IMR-90 (cell line): ENCODE measurements around the gene ATP1B1. TPM values are rescaled to one million over a fixed set of nuclear protein-coding genes. Genes with fewer than 3 reads are reported as not detected.

ENCODE experiments used
- ATAC-seq: fragments of 200-7000 bp; cut with Tn5 transposase; 2 replicates; pipeline ENCODE4 v1.9.1; 2020; ENCODE audit warnings: low read depth, mild to moderate bottlenecking, moderate library complexity
- BruUV-seq: library from RNA; stranded (reverse); fragments of 400-500 nt; replicated peaks from 2 replicates; lab custom pipeline; 2021; lab: Mats Ljungman, UMichigan
- CTCF ChIA-PET: fragments of 300-600 bp; formaldehyde crosslinking; extraction: SDS; loops from one replicate; lab custom pipeline; 2021; ENCODE audit warnings: antibody characterized with exemption; lab: Yijun Ruan, JAX
- POLR2A ChIA-PET: fragments of 300-600 bp; sonication (Branson Sonifier 250); formaldehyde crosslinking; loops from one replicate; lab custom pipeline; 2022; ENCODE audit warnings: antibody characterized with exemption; ENCODE audit not compliant: unreplicated experiment; lab: Charles Lee
- DNase-seq: peaks from one replicate; pipeline ENCODE4 v3.0.0; 2013
- H2AFZ ChIP-seq: replicated peaks from 2 replicates; pipeline ENCODE3; 2013; ENCODE audit warnings: low read length, mild to moderate bottlenecking; ENCODE audit not compliant: poor library complexity
- H2AK5ac ChIP-seq: 2 replicates; pipeline ENCODE4 v1.6.1; 2013; ENCODE audit warnings: low read depth, low read length, inconsistent platforms
- H2AK9ac ChIP-seq: replicated peaks from 2 replicates; pipeline ENCODE3; 2013; ENCODE audit warnings: mild to moderate bottlenecking, low read depth, low read length, moderate library complexity; ENCODE audit not compliant: poor library complexity
- H2BK120ac ChIP-seq: 2 replicates; pipeline ENCODE4 v1.6.1; 2013; ENCODE audit warnings: low read depth, low read length, inconsistent platforms
- H2BK15ac ChIP-seq: 3 replicates; pipeline ENCODE4 v1.6.1; 2013; ENCODE audit warnings: low read depth, low read length, inconsistent platforms
- H2BK20ac ChIP-seq: 2 replicates; pipeline ENCODE4 v1.6.1; 2013; ENCODE audit warnings: low read depth, mild to moderate bottlenecking, inconsistent platforms, low read length, moderate library complexity
- H2BK5ac ChIP-seq: 2 replicates; pipeline ENCODE4 v1.6.1; 2013; ENCODE audit warnings: mild to moderate bottlenecking, low read depth, low read length, inconsistent platforms; ENCODE audit not compliant: poor library complexity, severe bottlenecking
- H3K14ac ChIP-seq: replicated peaks from 2 replicates; pipeline ENCODE4 v1.6.1; 2013; ENCODE audit warnings: low read depth, low read length, inconsistent platforms
- H3K18ac ChIP-seq: 2 replicates; pipeline ENCODE4 v1.6.1; 2013; ENCODE audit warnings: low read depth, low read length, control low read depth
- H3K23ac ChIP-seq: 2 replicates; pipeline ENCODE4 v1.6.1; 2013; ENCODE audit warnings: low read depth, low read length, inconsistent platforms
- H3K27ac ChIP-seq: 2 replicates; pipeline ENCODE4 v1.5.1; 2013; ENCODE audit warnings: mild to moderate bottlenecking, control low read depth, low read length; ENCODE audit not compliant: insufficient read depth
- H3K27me3 ChIP-seq: 2 replicates; pipeline ENCODE4 v1.6.1; 2013; ENCODE audit warnings: low read length; ENCODE audit not compliant: control insufficient read depth, insufficient read depth
- H3K36me3 ChIP-seq: 2 replicates; pipeline ENCODE4 v1.6.1; 2013; ENCODE audit warnings: low read length, mixed read lengths; ENCODE audit not compliant: control insufficient read depth, insufficient read depth
- H3K4ac ChIP-seq: 2 replicates; pipeline ENCODE4 v1.6.1; 2013; ENCODE audit warnings: low read depth, low read length, inconsistent platforms
- H3K4me1 ChIP-seq: 2 replicates; pipeline ENCODE4 v1.6.1; 2013; ENCODE audit warnings: low read length, mixed read lengths; ENCODE audit not compliant: control insufficient read depth, insufficient read depth
- H3K4me2 ChIP-seq: 2 replicates; pipeline ENCODE4 v1.6.1; 2013; ENCODE audit warnings: low read depth, mild to moderate bottlenecking, control low read depth, low read length, moderate library complexity
- H3K4me3 ChIP-seq: 2 replicates; pipeline ENCODE4 v1.5.1; 2013; ENCODE audit warnings: low read depth, mild to moderate bottlenecking, control low read depth, low read length, moderate library complexity; ENCODE audit not compliant: insufficient read depth
- H3K56ac ChIP-seq: 2 replicates; pipeline ENCODE4 v1.6.1; 2013; ENCODE audit warnings: low read length, inconsistent platforms; ENCODE audit not compliant: insufficient read depth; ENCODE audit errors: extremely low read depth
- H3K79me1 ChIP-seq, 2 experiments: 2 replicates each; pipeline ENCODE4 v1.6.1; 2013; ENCODE audit warnings: low read length in 2 of 2, inconsistent platforms in 1 of 2, low read depth in 1 of 2
- H3K9ac ChIP-seq: 2 replicates; pipeline ENCODE4 v1.6.1; 2013; ENCODE audit warnings: low read depth, low read length, control low read depth
- H3K9me1 ChIP-seq: 2 replicates; pipeline ENCODE4 v1.6.1; 2013; ENCODE audit warnings: low read length, inconsistent platforms; ENCODE audit not compliant: insufficient read depth
- H3K9me3 ChIP-seq: 2 replicates; pipeline ENCODE4 v1.6.1; 2013; ENCODE audit warnings: low read length; ENCODE audit not compliant: control insufficient read depth, insufficient read depth
- H4K20me1 ChIP-seq: 2 replicates; pipeline ENCODE4 v1.6.1; 2013; ENCODE audit warnings: low read length, inconsistent platforms; ENCODE audit not compliant: insufficient read depth
- H4K5ac ChIP-seq: 2 replicates; pipeline ENCODE4 v1.6.1; 2013; ENCODE audit warnings: mild to moderate bottlenecking, low read depth, low read length, control low read depth
- H4K8ac ChIP-seq, 2 experiments: 2 replicates each; pipeline ENCODE4 v1.6.1; 2013; ENCODE audit warnings: low read depth in 2 of 2, low read length in 2 of 2, control low read depth in 1 of 2, inconsistent platforms in 1 of 2
- H4K91ac ChIP-seq: 2 replicates; pipeline ENCODE4 v1.6.1; 2013; ENCODE audit warnings: low read depth, low read length, inconsistent platforms; ENCODE audit not compliant: insufficient read depth
- BHLHE40 ChIP-seq: fragments of 150-350 bp; IDR thresholded peaks from 2 replicates; pipeline ENCODE4 v1.6.1; 2016; ENCODE audit warnings: mild to moderate bottlenecking, low read depth, low read length
- CEBPB ChIP-seq: IDR thresholded peaks from 2 replicates; pipeline ENCODE4 v1.6.1; 2012; ENCODE audit warnings: low read depth, low read length, improper control_type of control experiment
- CHD1 ChIP-seq: IDR thresholded peaks from 2 replicates; pipeline ENCODE4 v1.6.1; 2012; ENCODE audit warnings: low read depth, low read length, improper control_type of control experiment
- FOS ChIP-seq: fragments of 150-350 bp; IDR thresholded peaks from 2 replicates; pipeline ENCODE4 v1.6.1; 2016; ENCODE audit warnings: low read depth, low read length
- MAFK ChIP-seq: IDR thresholded peaks from 2 replicates; pipeline ENCODE4 v1.6.1; 2012; ENCODE audit warnings: low read depth, low read length, improper control_type of control experiment
- MAZ ChIP-seq: IDR thresholded peaks from 2 replicates; pipeline ENCODE4 v1.6.1; 2012; ENCODE audit warnings: low read depth, mild to moderate bottlenecking, low read length, improper control_type of control experiment, moderate library complexity, borderline replicate concordance
- MXI1 ChIP-seq: IDR thresholded peaks from 2 replicates; pipeline ENCODE4 v1.6.1; 2012; ENCODE audit warnings: low read depth, mild to moderate bottlenecking, low read length, moderate library complexity, borderline replicate concordance
- NFE2L2 ChIP-seq: fragments of 150-350 bp; IDR thresholded peaks from 2 replicates; pipeline ENCODE4 v1.6.1; 2016; ENCODE audit warnings: low read depth, mild to moderate bottlenecking, low read length
- POLR2A ChIP-seq: IDR thresholded peaks from 2 replicates; pipeline ENCODE4 v1.6.1; 2012; ENCODE audit warnings: mild to moderate bottlenecking, low read depth, low read length
- RAD21 ChIP-seq: IDR thresholded peaks from 2 replicates; pipeline ENCODE4 v1.6.1; 2012; ENCODE audit warnings: low read length, improper control_type of control experiment
- RCOR1 ChIP-seq: IDR thresholded peaks from 2 replicates; pipeline ENCODE4 v1.6.1; 2012; ENCODE audit warnings: mild to moderate bottlenecking, low read length, improper control_type of control experiment; ENCODE audit not compliant: insufficient replicate concordance
- RFX5 ChIP-seq: IDR thresholded peaks from 2 replicates; pipeline ENCODE4 v1.8.0; 2012; ENCODE audit warnings: low read depth, mild to moderate bottlenecking, low read length, moderate library complexity
- SMC3 ChIP-seq: fragments of 150-350 bp; IDR thresholded peaks from 2 replicates; pipeline ENCODE4 v1.6.1; 2016; ENCODE audit warnings: low read depth, mild to moderate bottlenecking, antibody characterized with exemption, low read length, moderate library complexity
- WGBS, 2 experiments: methylation state at CpG; one replicate each; pipeline versions ENCODE4 v1.1.5 to v1.1.7; 2013; ENCODE audit warnings: missing lambda C conversion rate in 2 of 2; ENCODE audit not compliant: insufficient read length in 1 of 2; ENCODE audit errors: extremely low coverage in 2 of 2; 5-methylcytosine and 5-hydroxymethylcytosine counted together
- dilution Hi-C: fragments of 300-500 bp; cut with HindIII; formaldehyde crosslinking; loops from one replicate; pipeline ENCODE4 v1.14.3; 2018; ENCODE audit warnings: low sequenced_read_pairs; ENCODE audit not compliant: unreplicated experiment
- in situ Hi-C: fragments of 300-500 bp; cut with MboI; formaldehyde crosslinking; loops from 3 replicates; pipeline ENCODE4 v1.14.3; 2019; ENCODE audit warnings: low sequenced_read_pairs, inconsistent platforms, mixed read lengths
- intact Hi-C: fragments of 100-400 bp; cut with micrococcal nuclease; formaldehyde crosslinking; loops from 2 replicates; pipeline ENCODE4 v1.10.0; 2022
- polyA plus RNA-seq, 3 experiments: library from polyadenylated mRNA; depleted of rRNA; stranded (reverse); fragments of >200 nt; gene quantifications; 2 replicates each; pipeline ENCODE4 v1.2.3, GENCODE V29; 2012; ENCODE audit warnings: low replicate concordance in 1 of 3
- total RNA-seq: library from RNA; depleted of rRNA; stranded (reverse); fragments of >200 nt; gene quantifications from 2 replicates; pipeline ENCODE4 v1.2.3, GENCODE V29; 2012
- TF ChIP-seq, protein P1 (sequence below): fragments of 150-350 bp; IDR thresholded peaks from 2 replicates; pipeline ENCODE4 v1.6.1; 2016; ENCODE audit warnings: low read depth, mild to moderate bottlenecking, low read length, moderate library complexity, borderline replicate concordance

The ATP1B1 gene
- total and polyA plus RNA-seq, 2 of the 4 experiments (the other 2 are of a cell fraction) = 14.5 to 22.1 TPM

DNA sequence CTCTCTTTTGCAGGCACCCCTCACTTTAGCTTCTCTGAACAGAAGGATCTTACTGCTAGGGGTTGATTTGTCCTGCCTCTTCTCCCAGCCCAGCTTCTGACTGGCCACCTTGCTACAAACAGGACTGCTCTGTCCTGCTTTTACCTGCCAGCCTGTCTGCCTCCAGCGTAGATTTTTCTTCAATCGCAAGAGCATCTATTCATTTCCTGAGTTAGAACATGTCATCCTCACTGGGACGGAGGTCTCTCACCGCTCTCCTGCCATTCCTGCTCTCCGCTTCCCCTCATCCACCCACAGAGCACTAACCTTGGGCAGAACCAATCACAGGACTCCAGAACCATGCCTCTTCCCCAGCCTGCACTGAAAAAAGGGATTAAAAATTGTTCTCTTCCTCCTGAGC lies 3.5 kb upstream of the ATP1B1 start:
- H2AK5ac ChIP-seq = no peak overlapping the region
- H3K4me2 ChIP-seq = no peak overlapping the region
- H4K8ac ChIP-seq = no peak overlapping the region
- no peak overlapping the region for H4K5ac ChIP-seq
- no TSS peak for BruUV-seq
- H3K14ac ChIP-seq = no peak overlapping the region
- H3K4me3 ChIP-seq = no peak overlapping the region
- no peak overlapping the region for H2BK5ac ChIP-seq
- H3K79me1 ChIP-seq = peaks cover 9 to 11% of the 10 kb centered on the region in 2 experiments; a peak in 3 of 4 replicates
- no peak overlapping the region for H3K56ac ChIP-seq
- dilution Hi-C loops = no loop called here
- POLR2A ChIA-PET = no interaction called here
- H2BK120ac ChIP-seq = no peak overlapping the region; the same call in 1 of the 2 replicates
- 98% methylated on average over 5 of the region's 5 CpGs; no CpG with 5 or more reads in 1 of the 2 experiments for WGBS, 2 experiments
- H2BK15ac ChIP-seq = 0 out of 3 replicates have a peak overlapping the region, but pooled peaks have one; percentile 42
- peaks cover 7% of the 10 kb centered on the region for H3K27me3 ChIP-seq
- no peaks in the 10 kb centered on the region for H3K36me3 ChIP-seq
- H2BK20ac ChIP-seq = no peak overlapping the region
- no peak overlapping the region for H3K4ac ChIP-seq
- no peak overlapping the region for H4K91ac ChIP-seq
- H3K23ac ChIP-seq = no peak overlapping the region
- peak overlapping the region; percentile 38 for H2AFZ ChIP-seq
- TF ChIP-seq MAZ = no peak
- no peak for TF ChIP-seq RCOR1
- no peak for TF ChIP-seq MAFK
- TF ChIP-seq POLR2A = no peak
- no peak for TF ChIP-seq BHLHE40
- no peak for TF ChIP-seq FOS
- TF ChIP-seq RAD21 = no peak
- TF ChIP-seq CHD1 = no peak
- TF ChIP-seq RFX5 = no peak
- no peak for TF ChIP-seq CEBPB
- TF ChIP-seq, protein P1, sequence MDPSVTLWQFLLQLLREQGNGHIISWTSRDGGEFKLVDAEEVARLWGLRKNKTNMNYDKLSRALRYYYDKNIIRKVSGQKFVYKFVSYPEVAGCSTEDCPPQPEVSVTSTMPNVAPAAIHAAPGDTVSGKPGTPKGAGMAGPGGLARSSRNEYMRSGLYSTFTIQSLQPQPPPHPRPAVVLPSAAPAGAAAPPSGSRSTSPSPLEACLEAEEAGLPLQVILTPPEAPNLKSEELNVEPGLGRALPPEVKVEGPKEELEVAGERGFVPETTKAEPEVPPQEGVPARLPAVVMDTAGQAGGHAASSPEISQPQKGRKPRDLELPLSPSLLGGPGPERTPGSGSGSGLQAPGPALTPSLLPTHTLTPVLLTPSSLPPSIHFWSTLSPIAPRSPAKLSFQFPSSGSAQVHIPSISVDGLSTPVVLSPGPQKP = no peak
- no peak for TF ChIP-seq MXI1
- no peak for TF ChIP-seq SMC3
- TF ChIP-seq NFE2L2 = no peak
- DNase-seq (no peak), ATAC-seq (no peak)
- in situ Hi-C loops = loop anchor here (25.0 kb wide), 2 partner anchors 966 to 1609 kb away; partner anchors contain the start of gene GPR161
- H3K18ac ChIP-seq = no peak overlapping the region
- no peak overlapping the region for H3K27ac ChIP-seq
- peaks cover 3% of the 10 kb centered on the region; the same call in 1 of the 2 replicates for H3K4me1 ChIP-seq
- H3K9me1 ChIP-seq = no peaks in the 10 kb centered on the region; the same call in 1 of the 2 replicates
- H3K9ac ChIP-seq = no peak overlapping the region
- H4K20me1 ChIP-seq = no peaks in the 10 kb centered on the region
- no peaks in the 10 kb centered on the region for H3K9me3 ChIP-seq
- intact Hi-C loops = no loop called here
- peak overlapping the region; percentile 10 for H2AK9ac ChIP-seq
- CTCF ChIA-PET = no interaction called here
